GM18951 (cell line): ENCODE measurements around the gene ZNF331.

ENCODE experiments used
- POLR2A ChIP-seq: IDR thresholded peaks from 4 replicates; pipeline ENCODE4 v1.6.1; 2011; ENCODE audit warnings: mild to moderate bottlenecking; ENCODE audit not compliant: insufficient read length, insufficient read depth; ENCODE audit errors: extremely low read depth
- in situ Hi-C: fragments of 300-500 bp; cut with MboI; formaldehyde crosslinking; loops from one replicate; pipeline ENCODE4 v1.12.0; 2022; ENCODE audit warnings: low sequenced_read_pairs, mixed read lengths, inconsistent platforms; ENCODE audit not compliant: unreplicated experiment

ZNF331 gene

GRCh38 chr19:53576941-53577653, 39.2 kb downstream of the ZNF331 start:
- no peak for TF ChIP-seq POLR2A
- in situ Hi-C loops: no loop called here

GRCh38 chr19:53577968-53578367, 40.0 kb downstream of the ZNF331 start:
- in situ Hi-C loops: no loop called here
- no peak for TF ChIP-seq POLR2A

- no peak for TF ChIP-seq POLR2A
- in situ Hi-C loops: no loop called here
Observed at GRCh38 chr19:53579518-53579917, 41.6 kb downstream of the ZNF331 start.

- TF ChIP-seq POLR2A: no peak
- in situ Hi-C loops: no loop called here
Observed at GRCh38 chr19:53580871-53581835, 43.2 kb downstream of the ZNF331 start.

DNA sequence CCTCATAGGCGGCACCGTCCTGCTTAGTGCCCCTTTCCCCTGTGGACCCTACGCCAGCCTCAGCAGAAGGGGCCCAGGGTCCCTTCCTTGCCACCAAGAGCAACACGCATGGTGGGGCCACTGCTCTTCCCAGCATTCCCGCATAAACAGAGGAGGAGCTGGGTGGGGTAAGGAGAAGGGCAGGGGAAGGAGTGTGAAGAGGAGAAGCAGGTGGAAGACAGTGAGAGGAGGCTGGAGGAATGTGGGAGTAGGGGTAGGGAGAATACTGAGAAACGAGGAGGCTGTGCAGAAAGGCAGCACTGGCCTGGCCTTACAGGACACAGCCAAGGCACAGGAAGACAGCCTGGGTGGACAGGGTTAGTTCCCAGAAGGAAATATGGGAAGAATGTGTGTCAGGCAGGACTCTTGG, 43.9 kb downstream of the ZNF331 start:
- TF ChIP-seq POLR2A: no peak
- in situ Hi-C loops: no loop called here

DNA sequence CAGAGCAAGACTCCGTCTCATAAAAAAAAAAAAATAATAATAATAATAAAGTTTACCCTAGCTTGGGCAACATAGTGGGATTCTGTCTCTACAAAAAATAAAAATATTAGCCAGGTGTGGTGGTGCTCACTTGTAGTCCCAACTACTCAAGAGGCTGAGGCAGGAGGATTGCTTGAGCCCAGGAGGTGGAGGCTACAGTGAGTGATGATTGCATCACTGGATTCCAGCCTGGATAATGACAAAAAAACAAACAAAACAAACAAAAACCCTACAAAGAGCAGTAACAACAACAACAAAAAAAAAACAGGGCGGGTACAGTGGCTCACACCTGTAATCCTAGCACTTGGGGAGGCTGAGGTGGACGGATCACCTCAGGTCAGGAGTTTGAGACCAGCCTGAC, 45.2 kb downstream of the ZNF331 start:
- in situ Hi-C loops: no loop called here
- TF ChIP-seq POLR2A: no peak

- in situ Hi-C loops: no loop called here
- no peak for TF ChIP-seq POLR2A
Observed at GRCh38 chr19:53586277-53586691, 48.3 kb downstream of the ZNF331 start.

DNA sequence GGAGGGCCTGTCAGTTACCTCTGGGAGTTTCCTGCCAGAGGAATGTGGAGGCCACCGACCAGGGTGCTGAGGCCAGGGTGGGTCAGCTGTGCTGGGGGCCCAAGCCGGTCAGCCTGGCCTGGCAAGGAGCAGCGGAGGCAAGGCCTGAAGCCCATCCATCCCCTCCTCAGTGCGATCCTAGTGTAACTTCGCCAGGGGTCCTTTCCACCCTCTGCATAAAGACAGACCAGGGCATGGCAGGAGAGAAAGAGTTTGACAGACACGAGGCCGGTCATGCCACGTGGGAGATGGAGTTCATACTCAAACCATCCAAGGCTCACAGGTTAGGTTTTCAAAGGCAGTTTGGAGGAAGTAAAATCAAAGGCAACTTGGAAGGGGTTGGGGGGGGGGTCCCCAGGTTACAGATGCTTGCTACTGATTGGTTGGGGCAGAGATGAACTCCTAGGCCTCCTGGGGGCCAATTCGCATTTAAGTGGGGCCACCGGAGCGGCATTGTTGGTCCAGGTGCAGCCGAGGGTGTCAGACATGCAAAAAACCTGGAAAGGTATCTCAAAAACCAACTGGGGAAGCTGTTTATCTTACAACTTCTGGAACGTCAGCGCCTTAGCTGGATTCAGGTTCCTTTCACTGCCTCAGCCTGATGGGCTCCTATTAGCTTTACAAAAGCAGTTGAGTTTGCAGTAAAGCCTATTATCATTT, 57.0 kb downstream of the ZNF331 start:
- in situ Hi-C loops: no loop called here
- no peak for TF ChIP-seq POLR2A

DNA sequence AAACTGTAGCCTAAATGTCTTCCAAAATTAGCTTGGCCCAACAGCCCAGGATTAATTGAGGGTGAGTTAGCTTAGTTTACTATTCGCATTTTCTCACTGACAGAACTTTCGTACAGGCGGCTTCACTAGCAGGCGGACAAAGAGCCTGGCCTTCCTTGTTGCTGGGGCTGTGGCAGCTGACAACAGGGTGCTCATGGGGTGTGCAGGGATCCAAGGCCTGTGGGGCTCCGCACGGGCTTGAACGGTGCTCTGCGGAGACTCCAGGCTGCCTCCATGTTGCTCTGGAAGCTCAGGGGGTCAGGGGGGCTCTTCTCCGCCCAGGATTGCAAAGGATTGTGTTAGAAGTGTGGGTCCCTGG, 57.5 kb downstream of the ZNF331 start:
- TF ChIP-seq POLR2A: no peak
- in situ Hi-C loops: no loop called here

DNA sequence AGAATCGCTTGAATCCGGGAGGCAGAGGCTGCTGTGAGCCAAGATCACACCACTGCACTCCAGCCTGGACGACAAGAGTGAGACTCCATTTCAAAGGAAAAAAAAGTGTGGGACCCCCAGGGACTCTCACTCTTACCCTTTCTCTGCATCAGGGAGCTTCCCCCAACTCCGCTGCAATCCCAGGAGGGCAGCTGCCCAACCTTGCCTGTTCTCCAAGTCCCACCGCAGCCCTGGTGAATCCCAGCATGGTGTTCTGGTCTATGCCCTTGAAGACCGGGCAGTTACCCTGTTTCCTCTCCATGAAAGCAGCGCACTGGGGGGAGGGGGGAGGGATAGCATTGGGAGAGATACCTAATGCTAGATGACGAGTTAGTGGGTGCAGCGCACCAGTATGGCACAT, 58.1 kb downstream of the ZNF331 start:
- in situ Hi-C loops: no loop called here
- no peak for TF ChIP-seq POLR2A

- in situ Hi-C loops: no loop called here
- TF ChIP-seq POLR2A: no peak
Observed at GRCh38 chr19:53597023-53597422, 59.1 kb downstream of the ZNF331 start.

GRCh38 chr19:53598361-53598760, 60.4 kb downstream of the ZNF331 start:
- in situ Hi-C loops: no loop called here
- TF ChIP-seq POLR2A: no peak

DNA sequence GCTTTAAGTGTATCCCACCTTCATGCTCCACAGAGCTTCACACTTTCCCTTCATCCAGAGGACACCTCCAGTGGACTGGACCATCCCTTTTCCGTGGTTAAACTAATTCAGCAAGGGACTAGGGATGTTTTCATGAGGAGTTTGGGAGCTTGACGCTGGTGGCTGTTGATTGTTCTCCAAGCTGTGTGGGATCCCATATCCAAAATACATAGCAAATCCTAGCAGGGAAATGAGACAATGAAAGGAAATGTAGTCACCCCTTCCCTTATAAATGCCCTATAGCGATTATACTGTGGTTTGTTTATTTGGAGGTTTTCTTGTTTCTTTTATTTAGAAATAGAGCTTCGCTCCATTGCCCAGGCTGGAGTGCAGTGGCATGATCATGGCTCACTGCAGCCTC, 62.3 kb downstream of the ZNF331 start:
- in situ Hi-C loops: no loop called here
- no peak for TF ChIP-seq POLR2A
